Measurements from ENCODE around the gene DPH5.

DNA sequence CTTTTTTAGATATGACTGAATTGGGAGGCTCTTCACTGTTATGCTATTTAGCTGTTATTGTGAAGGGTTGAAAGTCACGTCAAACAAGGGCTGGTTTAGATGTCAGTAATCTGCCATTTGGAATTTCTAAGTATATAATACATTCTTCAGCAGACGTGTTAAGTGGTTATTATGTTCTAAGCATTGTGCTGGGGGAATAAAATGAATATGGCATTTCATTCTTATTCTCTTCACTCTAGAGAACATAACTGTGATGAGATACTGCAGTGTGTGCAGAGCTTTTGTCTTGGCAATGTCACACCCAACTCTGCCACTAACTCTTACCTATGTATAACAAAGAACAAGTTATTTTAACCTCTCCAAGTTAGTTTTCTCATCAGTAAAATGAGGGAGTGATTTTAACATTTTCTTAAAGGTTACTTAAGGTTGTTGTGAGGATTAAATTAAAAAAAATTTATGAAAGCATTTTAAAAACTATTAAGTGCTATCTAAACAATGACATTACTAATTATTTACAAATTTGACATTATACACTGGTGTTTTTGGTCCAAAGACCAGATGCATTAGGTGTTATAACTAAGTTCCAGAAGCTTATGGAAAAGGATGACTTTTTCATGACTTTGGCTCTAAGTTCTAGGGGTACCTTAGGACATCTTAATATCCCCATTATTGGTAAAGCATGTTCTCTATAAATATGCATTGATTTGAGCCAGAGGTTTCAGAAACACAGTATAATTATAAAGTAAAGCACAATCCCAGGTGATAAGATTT is 71.4 kb downstream of the DPH5 start:
- TF ChIP-seq, protein P1, sequence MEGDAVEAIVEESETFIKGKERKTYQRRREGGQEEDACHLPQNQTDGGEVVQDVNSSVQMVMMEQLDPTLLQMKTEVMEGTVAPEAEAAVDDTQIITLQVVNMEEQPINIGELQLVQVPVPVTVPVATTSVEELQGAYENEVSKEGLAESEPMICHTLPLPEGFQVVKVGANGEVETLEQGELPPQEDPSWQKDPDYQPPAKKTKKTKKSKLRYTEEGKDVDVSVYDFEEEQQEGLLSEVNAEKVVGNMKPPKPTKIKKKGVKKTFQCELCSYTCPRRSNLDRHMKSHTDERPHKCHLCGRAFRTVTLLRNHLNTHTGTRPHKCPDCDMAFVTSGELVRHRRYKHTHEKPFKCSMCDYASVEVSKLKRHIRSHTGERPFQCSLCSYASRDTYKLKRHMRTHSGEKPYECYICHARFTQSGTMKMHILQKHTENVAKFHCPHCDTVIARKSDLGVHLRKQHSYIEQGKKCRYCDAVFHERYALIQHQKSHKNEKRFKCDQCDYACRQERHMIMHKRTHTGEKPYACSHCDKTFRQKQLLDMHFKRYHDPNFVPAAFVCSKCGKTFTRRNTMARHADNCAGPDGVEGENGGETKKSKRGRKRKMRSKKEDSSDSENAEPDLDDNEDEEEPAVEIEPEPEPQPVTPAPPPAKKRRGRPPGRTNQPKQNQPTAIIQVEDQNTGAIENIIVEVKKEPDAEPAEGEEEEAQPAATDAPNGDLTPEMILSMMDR (IDR thresholded peaks at IDR 0.05) = no peak
- no peak for TF ChIP-seq POLR2A (IDR thresholded peaks at IDR 0.05)
